Esophagus (tissue), 2 donors: Measurements from ENCODE around the gene SPATS1. TPM values are rescaled to one million over a fixed set of nuclear protein-coding genes. Genes with fewer than 3 reads are reported as not detected.

ENCODE experiments used
- H3K27ac ChIP-seq, 2 donors: one replicate each; pipeline ENCODE4 v1.5.1; 2013; ENCODE audit warnings: low read depth in 2 of 2, mild to moderate bottlenecking in 2 of 2, inconsistent platforms in 1 of 2, low read length in 1 of 2, moderate library complexity in 1 of 2
- H3K27me3 ChIP-seq, 2 donors: one replicate each; pipeline ENCODE4 v1.6.1; 2013; ENCODE audit warnings: low read length in 2 of 2, control low read depth in 1 of 2, mild to moderate bottlenecking in 1 of 2; ENCODE audit not compliant: insufficient read depth in 2 of 2, control insufficient read depth in 1 of 2
- H3K36me3 ChIP-seq, 2 donors: one replicate each; pipeline ENCODE4 v1.6.1; 2013; ENCODE audit warnings: low read length in 1 of 2; ENCODE audit not compliant: control insufficient read depth in 2 of 2, insufficient read depth in 2 of 2
- H3K4me1 ChIP-seq, 2 donors: one replicate each; pipeline ENCODE4 v1.6.1; 2013; ENCODE audit warnings: low read length in 1 of 2; ENCODE audit not compliant: control insufficient read depth in 2 of 2, insufficient read depth in 2 of 2
- H3K4me3 ChIP-seq, 2 donors: one replicate each; pipeline ENCODE4 v1.5.1; 2013; ENCODE audit warnings: low read length in 2 of 2, mild to moderate bottlenecking in 2 of 2, low read depth in 1 of 2, moderate library complexity in 1 of 2
- H3K9me3 ChIP-seq, 2 donors: one replicate each; pipeline ENCODE4 v1.6.1; 2013; ENCODE audit warnings: mild to moderate bottlenecking in 2 of 2, low read depth in 1 of 2, low read length in 1 of 2, moderate library complexity in 1 of 2; ENCODE audit not compliant: control insufficient read depth in 2 of 2, insufficient read depth in 1 of 2
- WGBS, 2 donors: extraction: QIAGEN DNeasy Blood & Tissue Kit; methylation state at CpG; one replicate each; pipeline ENCODE4 v1.1.7; 2013; 5-methylcytosine and 5-hydroxymethylcytosine counted together
- polyA plus RNA-seq, 2 donors: library from polyadenylated mRNA; stranded (reverse); fragments of 200-250 nt; gene quantifications; one replicate each; pipeline ENCODE4 v1.2.3, GENCODE V29; 2013
- donor health status: healthy with polysubstance abuse.
- donor health status: Bipolar disorder and iron deficiency.

Gene SPATS1
- not detected for polyA plus RNA-seq

- Histone ChIP-seq H3K36me3 (no peaks in the 10 kb centered on the region), H3K4me1 (no peaks in the 10 kb centered on the region), H3K4me3 (no peak within 1 kb of the TSS), H3K27ac (no peak within 1 kb of the TSS), H3K9me3 (no peaks in the 10 kb centered on the region), H3K27me3 (peaks cover 0 to 6% of the 10 kb centered on the region in 2 donors)
- 3 to 4% methylated on average over 24 to 31 of the region's 31 CpGs for WGBS, 2 donors
Observed at GRCh38 chr6:44342489-44342888, at the start of gene SPATS1. Gene SPATS1, plus strand, starts transcription at chr6:44342650. Its CDS starts 446 bp downstream, at chr6:44343096.

GRCh38 chr6:44292661-44293365 lies 49.6 kb upstream of the SPATS1 start:
- no peak overlapping the region for H3K4me3 ChIP-seq
- no peak overlapping the region for H3K27ac ChIP-seq
- H3K9me3 ChIP-seq = no peaks in the 10 kb centered on the region
- no peaks in the 10 kb centered on the region for H3K36me3 ChIP-seq
- peaks cover 10 to 13% of the 10 kb centered on the region in 2 donors for H3K4me1 ChIP-seq
- 81 to 84% methylated on average over 4 of the region's 4 CpGs for WGBS, 2 donors
- peaks cover 0 to 12% of the 10 kb centered on the region in 2 donors for H3K27me3 ChIP-seq

DNA sequence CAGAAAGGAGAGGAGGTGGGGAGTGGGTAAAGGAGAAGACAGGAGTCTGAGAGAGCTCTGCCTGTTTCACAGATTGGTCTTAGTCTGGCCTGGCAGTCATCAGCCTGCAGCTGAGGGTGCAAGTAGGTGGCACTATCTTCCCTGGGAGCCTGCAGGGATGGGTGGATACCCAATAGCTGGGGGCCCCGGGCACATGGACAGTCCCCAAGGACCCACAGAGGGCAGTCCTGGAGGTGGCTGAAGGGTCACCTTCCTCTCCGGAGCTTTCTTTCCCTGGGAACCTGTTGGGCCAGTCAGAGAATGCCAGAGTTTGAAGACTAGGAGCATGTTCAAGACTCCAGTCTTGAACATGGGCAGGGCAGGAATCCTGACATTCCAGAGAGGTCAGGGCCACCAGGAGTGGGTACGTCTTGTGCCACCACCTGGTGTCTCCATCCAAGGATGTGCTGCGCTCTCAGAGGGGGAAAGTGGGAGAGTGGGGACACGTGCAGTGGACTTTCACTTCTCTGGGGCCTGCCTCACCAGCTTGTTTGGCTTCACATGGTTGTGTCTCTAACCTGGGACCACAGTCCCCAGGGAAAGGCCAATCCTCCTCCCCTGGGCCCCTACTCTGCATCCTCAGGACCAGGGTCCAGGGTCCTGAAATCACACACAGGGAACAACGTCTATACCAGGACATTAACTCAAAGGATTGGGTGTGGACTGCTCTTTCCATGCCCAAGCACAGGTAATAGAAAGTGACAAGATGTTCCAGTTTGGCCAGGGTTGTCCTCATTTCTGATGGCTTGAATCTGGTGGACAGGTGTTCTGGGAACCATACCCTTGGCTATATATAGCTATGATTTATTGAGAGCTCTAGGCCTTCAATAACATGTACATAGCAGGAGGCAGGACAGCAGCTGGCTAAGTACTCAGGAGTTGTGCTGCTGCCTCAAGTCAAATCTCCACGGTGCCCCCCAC lies 47.3 kb upstream of the SPATS1 start:
- peaks cover 0 to 12% of the 10 kb centered on the region in 2 donors for H3K27me3 ChIP-seq
- no peak overlapping the region for H3K4me3 ChIP-seq
- H3K4me1 ChIP-seq = peaks cover 13 to 14% of the 10 kb centered on the region in 2 donors
- 55 to 62% methylated on average over 7 of the region's 7 CpGs for WGBS, 2 donors
- no peak overlapping the region for H3K27ac ChIP-seq
- H3K9me3 ChIP-seq = no peaks in the 10 kb centered on the region
- peaks cover 0 to under 1% of the 10 kb centered on the region in 2 donors for H3K36me3 ChIP-seq

DNA sequence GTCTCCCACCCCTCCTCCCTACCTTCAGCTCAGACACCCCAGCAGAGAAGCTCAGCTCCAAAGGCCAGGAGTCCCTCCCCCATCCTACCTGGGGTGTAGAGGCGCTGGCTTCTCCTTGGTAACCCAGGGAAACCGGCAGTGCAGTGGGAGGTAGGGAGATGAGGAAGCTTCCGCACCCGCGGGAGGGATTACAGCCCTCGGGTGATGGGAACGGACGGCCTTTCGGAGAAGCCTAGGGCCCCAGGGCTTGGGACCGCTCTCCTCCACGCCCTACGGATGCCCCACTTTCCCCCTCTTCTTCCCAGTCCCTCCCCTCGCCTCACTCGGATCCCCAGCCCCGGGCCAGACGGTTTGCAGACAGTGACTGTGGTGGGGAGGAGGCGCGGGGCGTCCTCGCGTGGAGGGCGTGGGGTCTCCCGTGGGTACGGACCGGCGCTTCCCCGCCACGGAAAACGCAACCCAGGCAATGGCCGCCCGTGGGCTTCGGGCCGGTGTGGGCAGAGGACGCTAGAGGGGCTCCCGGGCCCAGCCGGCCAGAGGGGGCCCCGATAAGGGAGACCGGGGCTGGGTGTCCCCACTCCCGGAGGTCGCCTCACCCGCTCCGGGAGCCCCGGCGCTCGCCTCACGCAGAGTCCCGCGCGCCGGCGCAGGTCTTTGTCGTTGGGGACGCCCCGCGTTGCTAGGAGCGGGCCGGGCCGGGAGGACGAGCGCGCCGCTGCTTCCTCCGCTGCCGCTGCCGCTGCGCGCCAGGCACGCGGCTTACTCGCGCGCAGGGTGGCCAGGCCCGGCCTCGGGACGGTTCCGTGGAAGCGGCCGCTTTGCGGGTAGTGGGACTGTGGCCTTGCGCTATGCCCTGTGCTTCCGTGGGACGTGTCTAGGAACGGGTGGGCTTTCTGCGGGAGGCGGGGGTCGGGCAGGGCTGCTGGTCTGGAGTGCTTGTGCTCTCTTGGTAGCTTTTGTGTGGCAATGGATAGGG lies 45.1 kb upstream of the SPATS1 start:
- H3K4me1 ChIP-seq = peaks cover 11 to 13% of the 10 kb centered on the region in 2 donors
- H3K27ac ChIP-seq = no peak overlapping the region
- peaks cover 0 to 11% of the 10 kb centered on the region in 2 donors for H3K27me3 ChIP-seq
- no peaks in the 10 kb centered on the region for H3K9me3 ChIP-seq
- H3K36me3 ChIP-seq = peaks cover 14 to 21% of the 10 kb centered on the region in 2 donors
- H3K4me3 ChIP-seq = peak overlapping the region; percentile 23 to 43
- 0 to 1% methylated on average over 80 to 86 of the region's 86 CpGs for WGBS, 2 donors

DNA sequence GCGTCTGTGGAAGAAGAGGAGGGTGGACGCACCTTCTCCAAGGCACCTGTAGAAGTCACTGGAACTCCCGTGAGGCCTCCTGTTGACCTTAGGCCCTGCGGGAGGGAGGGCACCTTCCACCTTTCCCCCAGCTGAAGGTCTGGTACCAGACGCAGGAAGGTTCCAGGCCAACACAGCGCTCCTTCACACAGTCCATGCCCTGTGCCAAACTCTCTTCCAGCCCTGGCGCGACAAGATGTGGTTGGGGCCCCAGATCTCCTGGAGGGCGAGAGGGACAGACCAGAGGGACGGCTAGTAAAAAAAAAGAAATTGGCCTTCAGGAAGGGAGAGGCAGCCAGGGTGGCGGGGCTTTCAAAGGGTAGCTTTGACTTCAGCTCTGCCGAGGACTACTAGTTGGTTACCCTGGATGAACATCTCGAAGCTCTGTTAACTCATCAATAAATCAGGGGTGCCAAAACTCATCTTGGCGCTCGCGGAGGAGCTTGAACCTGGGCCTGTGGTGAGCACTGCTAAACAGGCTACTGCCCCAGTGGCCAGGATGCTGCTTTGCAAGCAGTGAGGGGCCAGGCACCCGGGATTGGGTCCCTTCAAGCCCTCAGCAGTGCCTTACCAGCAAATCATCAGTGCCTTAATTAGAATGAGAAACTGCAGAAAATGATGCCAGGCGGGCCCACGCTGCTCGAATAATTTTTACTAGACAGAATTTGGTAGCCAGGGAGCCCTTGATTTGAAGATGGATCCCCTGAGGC lies 44.2 kb upstream of the SPATS1 start:
- H3K4me3 ChIP-seq = peak overlapping the region in 1 of 2 donors; percentile 43
- H3K27ac ChIP-seq = no peak overlapping the region
- no peaks in the 10 kb centered on the region for H3K9me3 ChIP-seq
- peaks cover 0 to 11% of the 10 kb centered on the region in 2 donors for H3K27me3 ChIP-seq
- H3K36me3 ChIP-seq = peaks cover 15 to 30% of the 10 kb centered on the region in 2 donors
- 37 to 39% methylated on average over 20 of the region's 20 CpGs for WGBS, 2 donors
- peaks cover 11 to 13% of the 10 kb centered on the region in 2 donors for H3K4me1 ChIP-seq

GRCh38 chr6:44298864-44299263 lies 43.6 kb upstream of the SPATS1 start:
- Histone ChIP-seq H3K4me3 (no peak overlapping the region), H3K27me3 (peaks cover 0 to 11% of the 10 kb centered on the region in 2 donors), H3K4me1 (peaks cover 11 to 13% of the 10 kb centered on the region in 2 donors), H3K9me3 (no peaks in the 10 kb centered on the region), H3K36me3 (peaks cover 15 to 36% of the 10 kb centered on the region in 2 donors), H3K27ac (no peak overlapping the region)
- WGBS, 2 donors = 80 to 86% methylated on average over 3 of the region's 3 CpGs

DNA sequence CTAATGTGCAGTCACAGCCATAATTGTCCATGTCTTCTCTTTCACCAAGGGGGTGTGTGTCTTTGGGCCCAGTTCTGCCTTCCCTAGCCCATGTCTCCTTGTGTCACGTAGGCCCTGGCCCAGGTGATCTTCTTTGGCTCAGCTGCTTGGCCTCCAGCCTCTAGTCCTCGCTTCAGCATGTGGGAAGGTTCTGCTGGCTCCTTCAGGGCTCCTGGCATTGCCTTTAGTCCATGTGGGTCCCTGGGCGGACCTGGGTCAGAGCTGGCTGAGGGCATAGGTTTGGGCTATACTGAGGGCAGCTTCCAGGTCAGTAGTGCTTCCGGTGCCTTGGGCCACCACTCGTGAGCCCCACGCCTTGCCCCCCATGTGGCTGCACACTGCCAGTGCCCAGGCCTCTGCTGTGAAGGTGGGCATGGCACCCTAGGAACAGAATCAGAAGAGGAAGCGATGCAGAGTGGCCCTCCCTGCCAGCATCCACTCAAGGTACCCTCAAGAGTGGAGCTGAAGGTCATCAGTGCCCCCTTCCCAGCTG lies 42.1 kb upstream of the SPATS1 start:
- 85 to 88% methylated on average over 7 of the region's 7 CpGs for WGBS, 2 donors

GRCh38 chr6:44301106-44301505 lies 41.3 kb upstream of the SPATS1 start:
- H3K9me3 ChIP-seq = no peaks in the 10 kb centered on the region
- peaks cover 19 to 57% of the 10 kb centered on the region in 2 donors for H3K36me3 ChIP-seq
- H3K27me3 ChIP-seq = peaks cover 0 to 7% of the 10 kb centered on the region in 2 donors
- 91 to 93% methylated on average over 8 of the region's 8 CpGs for WGBS, 2 donors
- H3K4me3 ChIP-seq = no peak overlapping the region
- H3K27ac ChIP-seq = no peak overlapping the region
- peaks cover 10 to 11% of the 10 kb centered on the region in 2 donors for H3K4me1 ChIP-seq

More for the DNA sequence above, 42.1 kb upstream of the SPATS1 start:
- peaks cover 0 to 8% of the 10 kb centered on the region in 2 donors for H3K27me3 ChIP-seq
- H3K27ac ChIP-seq = no peak overlapping the region
- no peaks in the 10 kb centered on the region for H3K9me3 ChIP-seq
- H3K4me3 ChIP-seq = no peak overlapping the region
- H3K36me3 ChIP-seq = peaks cover 15 to 50% of the 10 kb centered on the region in 2 donors
- H3K4me1 ChIP-seq = peaks cover 10 to 11% of the 10 kb centered on the region in 2 donors
